OCI-LY1 (cell line): ENCODE data around the gene GIMAP6.

Experiments used
- CTCF ChIP-seq: fragments of 200-600 bp; sonication (generic), shearing (Covaris generic); IDR thresholded peaks from 2 replicates; pipeline ENCODE4 v1.5.1; 2017; ENCODE audit warnings: mild to moderate bottlenecking, antibody characterized with exemption, low read length, moderate library complexity, mixed read lengths
- EZH2 ChIP-seq: fragments of 200-600 bp; sonication (generic), shearing (Covaris generic); IDR thresholded peaks from 2 replicates; pipeline ENCODE4 v1.8.0; 2017; ENCODE audit warnings: borderline replicate concordance, mixed run types, mild to moderate bottlenecking, antibody characterized with exemption, low read length, moderate library complexity, mixed read lengths

GRCh38 chr7:150666412-150666811 lies 34.2 kb upstream of the GIMAP6 start:
- TF ChIP-seq EZH2 (no peak), CTCF (no peak)
